ENCODE data around the gene FRRS1L. TPM values are rescaled to one million over a fixed set of nuclear protein-coding genes. Genes with fewer than 3 reads are reported as not detected.

The FRRS1L gene
- total and polyA plus RNA-seq, 2 of the 4 experiments (the other 2 are of a cell fraction): under 0.01 to 0.05 TPM

- ATAC-seq (ENCODE audit: low read depth): no peak
- TF ChIP-seq MXI1 (IDR thresholded peaks at IDR 0.05; ENCODE audit: borderline replicate concordance, low read depth, low read length): no peak
- no peak for TF ChIP-seq MAZ (IDR thresholded peaks at IDR 0.05; ENCODE audit: borderline replicate concordance, low read depth, low read length)
- TF ChIP-seq USF2 (IDR thresholded peaks at IDR 0.05; ENCODE audit: low read depth, low read length): no peak
- TF ChIP-seq FOS (IDR thresholded peaks at IDR 0.05; ENCODE audit: low read depth, low read length): no peak
- no peak for TF ChIP-seq NFE2L2 (IDR thresholded peaks at IDR 0.05; ENCODE audit: low read depth, low read length)
- peak; percentile 33 for TF ChIP-seq CEBPB (IDR thresholded peaks at IDR 0.05; ENCODE audit: low read depth, low read length)
- no peak for TF ChIP-seq ELK1 (IDR thresholded peaks at IDR 0.05; ENCODE audit: borderline replicate concordance, low read depth, low read length)
- Histone ChIP-seq H3K14ac (replicated peaks; ENCODE audit: low read depth, low read length) (no peak overlapping the region), H2BK120ac (ENCODE audit: low read depth, low read length) (no peak overlapping the region), H2AFZ (replicated peaks; ENCODE audit: low read length, poor library complexity) (no peak overlapping the region), H2BK20ac (ENCODE audit: low read depth, low read length) (no peak overlapping the region), H3K36me3 (ENCODE audit: control insufficient read depth, insufficient read depth, low read length) (no peaks in the 10 kb centered on the region), H3K4me2 (ENCODE audit: low read depth, low read length) (no peak overlapping the region), H2AK5ac (ENCODE audit: low read depth, low read length) (no peak overlapping the region), H4K20me1 (ENCODE audit: insufficient read depth, low read length) (no peaks in the 10 kb centered on the region), H4K5ac (ENCODE audit: low read depth, low read length) (no peak overlapping the region), H3K18ac (ENCODE audit: low read depth, low read length) (no peak overlapping the region), H3K79me1 (ENCODE audit: low read depth in 1 of 2, low read length in 2 of 2) (no peaks in the 10 kb centered on the region), H4K8ac (ENCODE audit: low read depth in 2 of 2, low read length in 2 of 2) (no peak overlapping the region), H3K9ac (ENCODE audit: low read depth, low read length) (no peak overlapping the region), H3K9me1 (ENCODE audit: insufficient read depth, low read length) (no peaks in the 10 kb centered on the region), H3K4me3 (ENCODE audit: insufficient read depth, low read depth, low read length) (no peak overlapping the region), H2BK15ac (ENCODE audit: low read depth, low read length) (no peak overlapping the region), H3K4ac (ENCODE audit: low read depth, low read length) (no peak overlapping the region), H3K27ac (ENCODE audit: insufficient read depth, low read length) (no peak overlapping the region), H2BK5ac (ENCODE audit: low read depth, low read length, poor library complexity, severe bottlenecking) (no peak overlapping the region), H2AK9ac (replicated peaks; ENCODE audit: low read depth, low read length, poor library complexity) (no peak overlapping the region), H3K56ac (ENCODE audit: extremely low read depth, insufficient read depth, low read length) (no peak overlapping the region), H4K91ac (ENCODE audit: insufficient read depth, low read depth, low read length) (no peak overlapping the region), H3K9me3 (ENCODE audit: control insufficient read depth, insufficient read depth, low read length) (peaks cover 2% of the 10 kb centered on the region), H3K27me3 (ENCODE audit: control insufficient read depth, insufficient read depth, low read length) (peaks cover 46% of the 10 kb centered on the region), H3K23ac (ENCODE audit: low read depth, low read length) (no peak overlapping the region), H3K4me1 (ENCODE audit: control insufficient read depth, insufficient read depth, low read length) (no peaks in the 10 kb centered on the region)
- POLR2A ChIA-PET (ENCODE audit: unreplicated experiment): no interaction called here
- dilution Hi-C loops (cut with HindIII; ENCODE audit: low sequenced_read_pairs, unreplicated experiment) (no loop called here), in situ Hi-C loops (cut with MboI; ENCODE audit: low sequenced_read_pairs) (loop anchor here (10.0 kb wide), 1 partner anchor 63 kb away; no protein-coding TSS in a partner anchor), intact Hi-C loops (cut with micrococcal nuclease) (no loop called here)
- no TSS peak for BruUV-seq (replicated peaks)
- CTCF ChIA-PET: no interaction called here
- DNase-seq: no peak
Observed at GRCh38 chr9:109168170-109168569, 1.1 kb upstream of the FRRS1L start.

All from IMR-90 (cell line).